Hypothalamus (tissue), 51 donors: ENCODE data around the gene DCST2.

ENCODE experiments used
- DNase-seq, 51 donors: peaks; one replicate each; lab custom pipeline; 2025; lab: John Stamatoyannopoulos, UW

DCST2 gene

DNA sequence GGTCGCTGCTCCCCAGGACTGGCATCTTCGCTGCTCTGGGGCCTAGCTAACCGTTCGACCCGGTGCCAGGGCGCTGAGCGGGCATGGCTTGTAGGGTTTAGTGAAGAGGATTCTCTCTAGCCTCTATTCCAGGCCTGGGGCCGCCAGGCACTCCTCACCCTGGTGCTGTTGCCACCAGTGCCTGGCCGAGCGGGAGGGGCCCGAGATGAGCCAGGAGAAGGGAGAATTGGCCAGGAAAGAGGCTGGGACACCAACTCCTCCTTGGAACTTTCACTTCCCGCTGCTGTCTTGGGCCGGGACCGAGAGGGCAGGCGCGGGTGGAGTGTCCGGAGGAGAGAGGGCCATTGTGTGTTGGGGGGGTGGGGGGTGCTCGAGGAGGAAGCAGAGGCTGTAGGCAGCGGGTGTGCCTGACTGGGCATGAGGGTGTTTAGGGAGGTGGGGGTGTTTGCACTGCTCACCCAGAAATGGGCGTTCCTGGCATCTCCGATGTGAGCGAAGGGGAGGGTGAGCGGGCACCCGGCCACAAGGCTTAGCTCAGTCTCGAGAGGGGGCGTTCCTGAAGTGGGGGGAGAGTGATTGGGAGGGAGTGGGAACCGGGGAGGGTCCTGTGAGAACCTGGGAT is 18.3 kb upstream of the DCST2 start:
- peak in 38 of 51 donors; percentile 11 to 72 (median 43) for DNase-seq

- DNase-seq: peak in 2 of 51 donors; percentile 22 to 52
These were observed 17.8 kb upstream of the DCST2 start for GRCh38 chr1:155051342-155051776.

DNA sequence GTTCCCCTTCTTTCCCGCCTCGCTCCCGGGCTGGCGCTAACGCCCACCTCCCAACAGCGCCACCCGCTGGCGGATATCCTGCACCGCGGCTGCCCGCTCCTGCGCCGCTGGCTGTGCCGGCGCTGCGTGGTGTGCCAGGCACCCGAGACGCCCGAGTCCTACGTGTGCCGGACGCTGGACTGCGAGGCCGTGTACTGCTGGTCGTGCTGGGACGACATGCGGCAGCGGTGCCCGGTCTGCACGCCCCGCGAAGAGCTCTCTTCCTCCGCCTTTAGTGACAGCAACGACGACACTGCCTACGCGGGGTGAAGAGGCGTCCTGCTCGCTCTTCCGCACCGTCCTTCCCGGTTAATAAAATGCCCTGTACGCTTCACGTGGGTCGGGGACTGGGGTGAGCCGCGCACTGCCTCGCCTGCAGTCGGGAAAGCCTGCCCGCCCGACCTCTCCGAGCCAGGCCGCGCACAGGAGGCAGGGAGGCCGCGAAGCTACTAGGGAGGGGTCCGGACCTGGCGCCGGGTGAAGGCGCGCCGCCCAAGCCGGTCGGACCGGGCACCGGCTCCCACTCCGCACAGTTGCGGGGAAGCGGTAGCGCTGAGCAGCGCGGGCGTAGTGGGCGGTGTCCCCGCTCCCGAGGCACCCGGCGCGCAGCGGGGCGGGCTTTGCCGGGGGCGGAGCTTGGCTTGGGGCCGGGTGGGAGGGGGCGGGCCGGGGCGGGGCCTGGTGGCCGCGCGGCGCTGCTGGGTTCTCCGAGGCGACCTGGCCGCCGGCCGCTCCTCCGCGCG is 17.2 kb upstream of the DCST2 start, which contains the start of gene ADAM15:
ADAM15 (plus strand) TSS at position 757 of the 782 bp plus-strand sequence. CDS start 71 bp downstream, outside the sequence.
- peak in 49 of 51 donors; percentile 30 to 89 (median 72) for DNase-seq

DNA sequence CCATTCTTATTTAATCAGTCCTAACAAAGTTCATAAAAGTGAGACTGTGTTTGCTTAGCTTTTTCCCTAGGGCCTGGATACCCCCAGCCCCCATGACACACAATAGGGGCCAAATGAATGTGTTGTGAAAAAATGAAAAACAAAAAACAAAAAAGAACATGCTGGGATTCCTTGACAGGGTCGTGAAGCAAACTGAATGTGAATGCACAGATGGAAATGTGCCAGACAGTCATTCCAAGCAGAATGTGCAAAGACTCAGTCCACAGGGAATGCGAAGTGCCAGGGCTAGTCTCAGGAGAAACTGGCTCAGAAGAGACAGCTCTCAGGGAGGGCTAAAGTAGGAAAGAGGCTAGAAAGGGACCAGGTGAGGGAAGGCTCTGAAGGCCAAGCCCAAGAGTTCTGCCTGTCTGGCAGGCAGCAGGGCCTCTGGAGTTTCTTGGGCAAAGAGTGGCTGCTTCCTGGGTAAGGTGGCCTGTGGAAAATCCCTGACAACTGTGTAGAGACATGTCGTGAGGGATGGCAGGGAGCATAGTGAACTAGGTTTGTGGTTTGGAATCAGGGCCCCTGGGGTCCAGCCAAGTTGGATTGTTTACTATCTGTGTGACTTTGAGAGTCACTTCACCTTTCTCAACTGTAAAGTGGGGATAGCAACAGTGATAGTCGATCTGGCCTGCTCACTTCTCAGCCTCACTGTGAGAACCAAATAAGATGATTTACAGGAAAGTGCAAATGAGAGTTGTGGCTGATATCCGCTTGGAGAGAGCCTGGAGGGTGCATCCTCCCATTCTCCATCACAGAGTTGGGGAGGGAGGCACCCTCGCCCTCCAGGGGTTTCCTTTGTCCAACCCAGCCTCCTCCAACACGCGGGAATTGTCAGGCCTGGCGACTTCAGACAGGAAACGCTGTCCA is 16.3 kb upstream of the DCST2 start:
- DNase-seq: no peak

GRCh38 chr1:155048449-155049334 is 15.1 kb upstream of the DCST2 start:
- DNase-seq: no peak

GRCh38 chr1:155044812-155045657 is 11.5 kb upstream of the DCST2 start:
- peak in 44 of 51 donors; percentile 3 to 80 (median 53) for DNase-seq

- DNase-seq: no peak
These were observed 10.8 kb upstream of the DCST2 start for GRCh38 chr1:155044365-155044764.

GRCh38 chr1:155043793-155044192 is 10.2 kb upstream of the DCST2 start:
- no peak for DNase-seq

DNA sequence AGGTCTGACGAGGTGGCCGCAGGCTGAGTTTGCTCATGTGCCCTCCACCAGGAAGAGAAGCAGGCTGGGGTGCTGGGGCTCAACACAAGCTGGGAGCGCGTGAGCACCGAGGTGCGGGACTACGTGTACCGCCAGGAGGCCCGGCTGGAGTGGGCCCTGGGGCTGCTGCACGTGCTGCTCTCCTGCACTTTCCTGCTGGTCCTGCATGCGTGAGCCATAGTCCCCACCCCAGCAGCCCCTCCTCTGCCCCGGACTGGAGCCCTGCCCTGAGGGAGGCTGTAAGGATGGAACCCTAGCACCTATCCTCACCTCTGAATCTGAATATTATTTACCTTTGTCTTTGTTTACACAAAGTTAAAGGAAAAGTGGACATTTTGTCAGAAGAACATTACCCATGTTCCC is 9.7 kb upstream of the DCST2 start:
- DNase-seq: no peak

- DNase-seq: no peak
These were observed 9.2 kb upstream of the DCST2 start for GRCh38 chr1:155042789-155043188.

DNA sequence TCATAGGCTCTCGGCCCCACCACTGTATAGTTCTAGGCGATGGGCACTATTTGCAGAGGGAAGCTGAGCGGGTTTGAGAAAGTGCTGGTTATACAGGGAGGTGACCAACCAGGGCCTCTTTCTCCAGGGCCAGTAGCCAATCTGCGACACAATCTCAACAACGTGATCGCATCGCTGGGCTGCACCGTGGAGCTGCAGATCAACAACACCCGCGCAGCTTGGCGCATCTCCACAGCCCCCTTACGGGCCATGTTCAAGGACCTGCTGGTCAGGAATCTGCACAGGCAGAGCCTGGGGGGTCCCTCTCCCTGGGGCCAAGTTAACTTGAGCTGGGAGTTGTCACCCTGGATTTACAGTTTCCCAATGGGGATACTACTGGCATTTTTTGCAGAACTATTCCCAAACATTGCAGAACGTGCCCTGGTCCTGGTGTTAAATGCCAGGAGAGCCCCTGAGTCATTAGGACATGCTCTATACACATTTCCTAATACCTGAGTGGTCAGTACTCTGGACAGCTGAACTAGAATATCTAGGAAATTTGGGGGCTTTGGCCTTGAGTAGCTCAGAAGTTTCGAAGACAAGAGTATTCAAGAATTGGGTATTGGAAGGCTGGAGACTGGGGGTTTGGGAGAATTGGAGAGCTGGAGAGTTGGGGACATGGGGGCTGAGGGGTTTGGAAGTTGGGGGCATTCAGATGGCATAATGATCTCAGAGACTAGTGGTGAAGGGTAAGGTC is 6.9 kb upstream of the DCST2 start:
- no peak for DNase-seq

- no peak for DNase-seq
These were observed 5.7 kb upstream of the DCST2 start for GRCh38 chr1:155039308-155039669.

- DNase-seq: no peak
These were observed 5.2 kb upstream of the DCST2 start for GRCh38 chr1:155038602-155039307.

DNA sequence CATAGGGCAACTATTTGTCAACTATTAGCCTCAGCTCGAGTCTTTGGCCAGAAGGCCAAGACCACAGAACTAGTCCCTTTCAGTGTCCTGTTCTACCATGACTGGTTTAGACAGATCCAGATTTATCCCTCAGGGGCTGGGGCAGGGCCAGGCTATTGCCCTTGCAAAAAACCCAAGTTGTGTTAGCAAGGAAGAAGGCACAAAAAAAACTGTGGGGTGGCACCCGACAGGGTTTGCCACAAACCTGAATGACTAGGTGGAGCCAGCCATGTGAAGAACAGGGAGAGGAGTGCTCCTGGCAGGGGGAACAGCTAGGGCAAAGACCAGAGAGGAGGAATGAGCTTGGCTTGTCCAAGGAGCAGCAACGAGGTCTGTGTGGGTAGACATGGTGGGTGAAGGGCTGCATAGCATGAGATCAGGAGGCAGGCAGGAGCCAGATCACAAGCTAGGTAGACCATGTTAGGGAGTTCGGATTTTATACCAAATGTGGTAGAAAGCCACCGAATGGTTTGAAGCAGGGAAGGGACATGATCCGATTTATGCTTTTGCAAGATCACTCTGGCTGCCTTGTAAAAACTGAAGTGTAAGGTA is 4.4 kb upstream of the DCST2 start:
- DNase-seq: no peak

DNA sequence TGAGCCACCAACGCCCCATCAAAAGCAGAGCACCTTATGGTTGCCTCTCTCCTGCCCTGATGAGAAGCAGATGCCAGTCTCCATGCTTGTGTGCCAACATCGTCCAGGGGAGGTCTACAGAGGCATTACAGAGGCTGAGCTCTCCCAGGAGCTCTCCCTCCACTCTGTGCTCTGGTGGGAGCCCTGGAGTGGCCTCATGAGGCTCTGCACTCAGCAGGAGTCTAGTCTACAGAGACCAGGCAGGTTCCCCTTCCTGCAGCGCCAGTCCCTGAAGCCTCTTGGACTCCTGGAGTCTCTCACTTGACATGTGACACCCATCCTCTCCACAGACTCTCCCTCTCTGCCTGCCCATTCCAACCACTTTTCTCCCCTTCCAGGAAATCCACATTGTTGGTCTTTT is 3.5 kb upstream of the DCST2 start:
- DNase-seq: no peak

GRCh38 chr1:155035936-155036335 is 2.4 kb upstream of the DCST2 start:
- no peak for DNase-seq
